Calu3 (cell line): ENCODE data around the gene CCNQ. TPM values are rescaled to one million over a fixed set of nuclear protein-coding genes. Genes with fewer than 3 reads are reported as not detected.

Experiments used
- BruUV-seq: library from RNA; stranded (reverse); fragments of 400-500 nt; replicated peaks from 2 replicates; lab custom pipeline; 2021; lab: Mats Ljungman, UMichigan
- CTCF ChIA-PET: fragments of 300-600 bp; sonication (Branson Sonifier 250); formaldehyde crosslinking; loops from one replicate; lab custom pipeline; 2022; ENCODE audit warnings: antibody characterized with exemption; lab: Charles Lee
- DNase-seq: peaks from one replicate; pipeline ENCODE4 v3.0.0; 2022
- H3K27ac Mint-ChIP-seq: one replicate; pipeline ENCODE4 v1.8.0; 2022; ENCODE audit warnings: mixed read lengths; ENCODE audit not compliant: unreplicated experiment
- H3K27me3 Mint-ChIP-seq: one replicate; pipeline ENCODE4 v1.8.0; 2022; ENCODE audit warnings: mixed read lengths; ENCODE audit not compliant: unreplicated experiment
- H3K36me3 Mint-ChIP-seq: one replicate; pipeline ENCODE4 v1.8.0; 2022; ENCODE audit warnings: mild to moderate bottlenecking, moderate library complexity, mixed read lengths; ENCODE audit not compliant: insufficient read depth, unreplicated experiment
- H3K4me1 Mint-ChIP-seq: one replicate; pipeline ENCODE4 v1.8.0; 2022; ENCODE audit warnings: mild to moderate bottlenecking, low read depth, mixed read lengths; ENCODE audit not compliant: unreplicated experiment
- H3K4me3 Mint-ChIP-seq: one replicate; pipeline ENCODE4 v1.8.0; 2022; ENCODE audit warnings: mild to moderate bottlenecking, low read depth, moderate library complexity, mixed read lengths; ENCODE audit not compliant: unreplicated experiment
- H3K9me3 Mint-ChIP-seq: one replicate; pipeline ENCODE4 v1.8.0; 2022; ENCODE audit warnings: low read depth, mixed read lengths; ENCODE audit not compliant: unreplicated experiment
- CTCF ChIP-seq: fragments of 200-600 bp; IDR thresholded peaks from one replicate; pipeline ENCODE4 v1.8.0; 2022; ENCODE audit warnings: antibody characterized with exemption; ENCODE audit not compliant: unreplicated experiment
- intact Hi-C: fragments of 100-400 bp; cut with micrococcal nuclease; formaldehyde crosslinking; loops from one replicate; pipeline ENCODE4 v1.10.0; 2022; ENCODE audit not compliant: unreplicated experiment
- total RNA-seq: library from RNA; stranded (reverse); gene quantifications from 2 replicates; pipeline ENCODE4 v1.2.3, GENCODE V29; 2022

The CCNQ gene
- total RNA-seq, 1 experiment from 2014 or later = 18.9 TPM

GRCh38 chrX:153565996-153566580 is 32.9 kb downstream of the CCNQ start:
- CTCF ChIA-PET = interaction anchor here (1.6 kb wide), 1 partner anchor 11 kb away, joined by 4 read pairs; no protein-coding TSS in a partner anchor
- no peak for DNase-seq
- peaks cover 69% of the 10 kb centered on the region for H3K27me3 Mint-ChIP-seq
- H3K9me3 Mint-ChIP-seq = no peaks in the 10 kb centered on the region
- no peak overlapping the region for H3K27ac Mint-ChIP-seq
- intact Hi-C loops = no loop called here
- H3K4me1 Mint-ChIP-seq = no peaks in the 10 kb centered on the region
- H3K36me3 Mint-ChIP-seq = no peaks in the 10 kb centered on the region
- H3K4me3 Mint-ChIP-seq = no peak overlapping the region
- TF ChIP-seq CTCF = no peak
- BruUV-seq = no TSS peak

GRCh38 chrX:153564047-153564606 is 34.8 kb downstream of the CCNQ start:
- no peak for TF ChIP-seq CTCF

GRCh38 chrX:153562546-153562945 is 36.4 kb downstream of the CCNQ start:
- no peaks in the 10 kb centered on the region for H3K4me1 Mint-ChIP-seq
- no peak for TF ChIP-seq CTCF
- no peak overlapping the region for H3K4me3 Mint-ChIP-seq
- H3K27ac Mint-ChIP-seq = no peak overlapping the region
- no peaks in the 10 kb centered on the region for H3K36me3 Mint-ChIP-seq
- CTCF ChIA-PET = no interaction called here
- H3K27me3 Mint-ChIP-seq = peaks cover 69% of the 10 kb centered on the region
- BruUV-seq = no TSS peak
- intact Hi-C loops = no loop called here
- no peak for DNase-seq
- H3K9me3 Mint-ChIP-seq = no peaks in the 10 kb centered on the region

More at GRCh38 chrX:153564047-153564606, 34.8 kb downstream of the CCNQ start:
- no peak overlapping the region for H3K27ac Mint-ChIP-seq
- DNase-seq = no peak
- H3K27me3 Mint-ChIP-seq = peaks cover 61% of the 10 kb centered on the region
- no peaks in the 10 kb centered on the region for H3K36me3 Mint-ChIP-seq
- H3K4me3 Mint-ChIP-seq = no peak overlapping the region
- CTCF ChIA-PET = interaction anchor here (1.6 kb wide), 1 partner anchor 9 kb away, joined by 4 read pairs; no protein-coding TSS in a partner anchor
- BruUV-seq = no TSS peak
- intact Hi-C loops = no loop called here
- H3K9me3 Mint-ChIP-seq = no peaks in the 10 kb centered on the region
- no peaks in the 10 kb centered on the region for H3K4me1 Mint-ChIP-seq

GRCh38 chrX:153561337-153561736 is 37.6 kb downstream of the CCNQ start:
- H3K27me3 Mint-ChIP-seq = peaks cover 70% of the 10 kb centered on the region
- no peak for TF ChIP-seq CTCF
- no peak overlapping the region for H3K27ac Mint-ChIP-seq
- no peaks in the 10 kb centered on the region for H3K4me1 Mint-ChIP-seq
- no peaks in the 10 kb centered on the region for H3K9me3 Mint-ChIP-seq
- BruUV-seq = no TSS peak
- intact Hi-C loops = no loop called here
- no peak overlapping the region for H3K4me3 Mint-ChIP-seq
- CTCF ChIA-PET = no interaction called here
- no peak for DNase-seq
- H3K36me3 Mint-ChIP-seq = no peaks in the 10 kb centered on the region
